GM21528 (cell line): Measurements from ENCODE around the gene PBX2.
"Not testable (repeated sequence)": the region's sequence is repeated elsewhere in the genome, so short reads cannot be mapped to it uniquely, and the experiment has no call there.

Source experiments
- ATAC-seq: cut with Tn5 transposase; IDR thresholded peaks from one replicate; pipeline ENCODE4 v1.9.1; 2021; ENCODE audit warnings: mild to moderate bottlenecking, moderate library complexity; ENCODE audit not compliant: unreplicated experiment, low FRiP score

Gene PBX2

DNA sequence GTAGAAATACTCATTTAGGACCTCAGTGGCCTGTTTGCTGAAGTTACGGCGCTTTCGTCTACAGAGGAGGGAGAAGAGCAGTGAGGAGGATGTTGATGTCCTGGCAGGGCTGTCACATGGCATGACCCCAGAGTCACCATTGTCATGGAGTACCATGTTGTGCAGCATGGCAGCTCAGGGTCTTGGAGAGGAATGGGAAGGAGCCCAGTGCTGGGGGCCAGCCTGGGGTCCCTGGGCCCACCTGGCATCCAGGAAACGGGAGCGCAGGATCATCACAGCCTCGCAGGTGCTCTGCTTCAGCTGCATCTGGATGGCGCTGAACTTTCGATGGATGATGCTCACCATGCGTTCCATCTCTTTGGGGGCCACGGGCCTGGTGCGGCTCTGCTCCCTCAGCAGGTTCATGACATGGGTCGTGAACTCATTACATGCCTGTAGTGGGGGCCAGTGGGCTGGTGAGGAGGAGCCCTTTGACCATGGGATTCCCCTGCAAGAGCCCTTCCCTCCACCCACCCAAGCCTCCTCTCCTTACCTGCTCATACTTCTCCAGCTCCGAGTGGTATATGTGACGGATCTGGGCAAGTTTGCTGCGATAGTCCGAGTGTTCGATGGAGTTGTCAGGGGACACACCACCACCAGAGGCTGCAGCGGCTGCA is 2.1 kb downstream of the PBX2 start:
- not testable (repeated sequence) for ATAC-seq

DNA sequence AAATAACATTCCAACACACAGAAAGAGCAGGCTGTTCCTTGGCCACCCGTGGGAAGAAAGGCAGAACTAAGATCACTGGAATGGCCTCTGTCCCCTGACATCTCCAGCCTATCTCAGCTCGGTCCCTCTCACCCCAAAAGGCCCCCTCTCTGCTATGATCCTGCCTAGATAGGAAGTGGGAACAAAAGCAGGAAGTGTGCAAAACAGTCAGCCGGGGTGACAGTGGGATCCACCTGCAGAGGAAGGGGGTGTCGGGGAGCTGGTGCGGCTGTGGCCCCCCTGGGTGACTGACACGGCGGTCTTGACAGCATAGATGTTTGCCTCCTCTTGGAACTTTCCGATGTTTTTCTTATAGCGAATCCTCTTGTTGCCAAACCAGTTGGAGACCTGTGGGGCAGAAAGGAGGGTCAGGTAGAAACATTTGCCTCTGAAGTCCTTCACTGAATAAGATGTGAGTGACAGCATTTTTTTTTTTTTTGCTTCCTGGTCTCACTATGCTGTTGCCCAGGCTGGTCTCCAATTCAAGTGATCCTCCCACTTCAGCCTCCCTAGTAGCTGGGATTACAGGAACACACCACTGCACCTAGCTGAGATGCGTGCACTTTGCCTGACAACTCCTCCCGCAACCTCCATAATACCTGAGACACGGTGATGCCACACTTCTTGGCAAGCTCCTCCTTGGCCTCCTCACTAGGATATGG is 2.8 kb downstream of the PBX2 start:
- ATAC-seq: no peak

GRCh38 chr6:32186151-32186840 is 3.7 kb downstream of the PBX2 start:
- ATAC-seq: not testable (repeated sequence)

DNA sequence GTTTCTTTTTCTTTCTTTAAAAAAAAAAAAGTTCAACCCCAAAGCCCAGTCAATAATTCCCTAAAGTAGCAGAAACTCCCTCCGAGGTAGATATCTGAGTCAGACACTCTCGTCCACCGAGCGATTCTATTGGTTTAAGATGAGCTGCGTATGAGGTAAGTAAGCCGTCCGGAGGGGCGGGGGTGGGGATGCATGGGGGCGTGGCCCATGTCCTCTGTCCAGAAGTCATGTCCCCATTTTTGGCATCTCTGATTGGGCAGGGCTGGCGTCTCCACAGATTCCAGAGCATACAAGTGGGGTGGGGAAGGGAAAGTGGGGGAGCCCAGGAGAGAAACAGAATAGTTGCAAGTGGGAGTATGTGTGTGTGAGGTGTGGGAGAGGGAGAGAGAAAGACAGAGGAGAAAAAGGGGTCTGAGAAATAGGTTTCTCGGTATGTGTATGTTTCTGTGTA is 4.3 kb downstream of the PBX2 start:
- not testable (repeated sequence) for ATAC-seq

- no peak for ATAC-seq
Measured at GRCh38 chr6:32184084-32184640, 5.8 kb downstream of the PBX2 start, which contains the start of gene AGER. TSS of gene AGER (minus strand) at chr6:32184253. CDS start at chr6:32184222, 31 bp downstream.

- ATAC-seq: no peak
Measured at GRCh38 chr6:32183483-32184083, 6.4 kb downstream of the PBX2 start.

GRCh38 chr6:32183030-32183429 is 7.0 kb downstream of the PBX2 start:
- ATAC-seq: no peak

DNA sequence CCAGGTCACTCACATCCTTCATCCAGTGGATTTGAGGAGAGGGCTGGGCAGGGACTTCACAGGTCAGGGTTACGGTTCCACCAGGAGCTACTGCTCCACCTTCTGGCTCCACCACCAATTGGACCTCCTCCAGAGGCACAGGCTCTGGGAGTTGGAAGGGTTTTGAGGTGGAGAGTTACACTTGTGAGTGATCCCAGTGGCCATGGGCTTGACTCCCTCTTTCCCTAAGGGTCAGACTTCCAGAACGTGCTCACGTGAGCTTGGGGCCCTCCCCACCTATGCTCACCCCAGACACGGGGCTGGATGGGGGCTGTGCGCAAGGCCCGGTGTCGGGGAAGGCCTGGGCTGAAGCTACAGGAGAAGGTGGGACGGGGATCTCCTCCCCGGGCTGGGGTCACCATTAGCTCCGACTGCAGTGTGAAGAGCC is 7.4 kb downstream of the PBX2 start:
- ATAC-seq: no peak

GRCh38 chr6:32181915-32182529 is 8.0 kb downstream of the PBX2 start:
- ATAC-seq: no peak

DNA sequence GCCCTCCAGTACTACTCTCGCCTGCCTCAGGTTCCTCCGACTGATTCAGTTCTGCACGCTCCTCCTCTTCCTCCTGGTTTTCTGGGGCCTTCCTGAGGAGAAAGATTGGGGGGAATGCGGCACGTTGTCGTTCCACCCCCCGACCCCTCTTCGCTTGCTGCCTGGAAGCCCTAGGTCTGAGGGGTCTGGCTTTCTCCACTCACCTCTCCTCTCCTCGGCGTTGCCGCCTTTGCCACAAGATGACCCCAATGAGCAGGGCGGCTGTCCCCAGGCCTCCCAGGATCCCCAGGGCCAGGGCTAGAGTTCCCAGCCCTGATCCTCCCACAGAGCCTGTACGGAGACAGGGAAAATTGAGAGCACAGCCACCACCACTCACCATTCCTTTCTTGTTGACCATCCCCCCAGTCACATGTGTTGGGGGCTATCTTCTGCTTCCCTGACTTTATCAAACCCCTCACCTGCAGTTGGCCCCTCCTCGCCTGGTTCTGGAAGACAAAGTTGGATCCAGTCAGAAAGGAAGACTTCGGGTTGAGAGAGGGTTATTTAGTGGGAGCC is 8.8 kb downstream of the PBX2 start:
- no peak for ATAC-seq

- no peak for ATAC-seq
Measured at GRCh38 chr6:32179766-32180405, 10.1 kb downstream of the PBX2 start.

GRCh38 chr6:32178547-32179440 is 11.2 kb downstream of the PBX2 start:
- ATAC-seq: no peak

DNA sequence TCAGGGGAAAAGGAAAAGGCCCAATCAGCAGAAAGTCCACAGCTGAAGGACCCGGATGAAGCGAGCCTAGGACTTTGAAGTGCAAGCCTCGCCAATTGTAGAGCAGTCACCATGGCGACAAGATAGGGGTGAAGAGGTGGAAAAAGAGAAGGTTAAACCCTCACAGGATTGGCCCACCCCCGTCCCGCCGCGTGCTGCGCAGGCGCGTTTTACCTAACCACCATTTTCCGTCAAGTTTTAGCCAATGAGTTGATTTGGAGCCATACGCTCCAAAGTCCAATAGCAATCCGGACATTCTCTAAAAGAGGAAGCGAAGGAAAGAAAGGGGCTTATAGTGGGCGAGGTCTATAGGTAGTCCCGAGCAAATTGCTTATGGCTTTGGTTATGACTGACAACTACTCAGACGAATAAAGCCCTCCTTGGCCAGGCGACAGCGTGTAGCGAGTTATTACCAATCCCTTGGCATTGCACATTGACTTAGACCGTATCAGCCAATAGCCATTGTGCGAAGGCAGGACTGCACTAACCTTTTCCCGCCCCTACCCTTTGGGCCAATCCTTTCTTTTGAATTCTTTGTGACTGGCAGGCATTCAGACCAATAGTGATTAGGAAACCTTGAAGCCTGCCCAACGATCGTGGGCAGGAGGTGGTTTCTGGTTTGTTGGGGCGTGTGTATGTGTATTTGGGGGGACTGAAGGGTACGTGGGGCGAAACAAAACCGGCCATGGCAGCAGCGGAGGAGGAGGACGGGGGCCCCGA is 12.0 kb downstream of the PBX2 start, which contains the start of gene RNF5:
Gene RNF5, plus strand, starts transcription at position 618 of the 759 bp plus-strand sequence. Its CDS starts 107 bp downstream, at position 725.
- peak; percentile 75 for ATAC-seq

DNA sequence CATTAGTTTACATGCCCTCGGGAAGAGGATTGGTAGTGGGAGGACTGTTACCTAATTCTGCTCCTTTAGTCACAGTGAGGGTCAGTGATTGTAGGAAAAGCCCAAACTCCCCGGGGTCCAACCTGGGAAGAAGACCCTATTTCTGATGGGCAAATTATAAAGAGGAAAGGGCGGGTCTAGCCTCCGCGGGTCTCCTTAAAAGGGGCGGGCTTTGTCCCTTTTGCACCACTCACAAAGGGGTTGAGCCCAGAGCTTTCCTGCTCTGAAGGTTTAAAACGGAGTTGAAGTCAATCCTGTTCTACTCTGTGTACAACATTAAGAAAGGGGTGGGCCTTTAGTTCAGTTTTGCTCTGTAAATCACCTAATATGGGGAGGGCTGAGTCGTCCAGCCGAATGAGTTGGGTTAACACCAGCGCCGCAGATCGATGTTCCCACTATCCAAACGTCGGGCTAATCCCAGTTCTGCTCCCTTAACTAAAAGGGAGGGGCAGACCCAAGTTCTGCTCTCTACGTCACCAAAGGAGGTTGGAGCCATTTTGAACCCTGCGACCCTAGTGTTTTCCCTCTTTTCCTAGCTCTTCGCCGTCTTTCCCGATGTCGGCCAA is 12.7 kb downstream of the PBX2 start:
- peak; percentile 7 for ATAC-seq

DNA sequence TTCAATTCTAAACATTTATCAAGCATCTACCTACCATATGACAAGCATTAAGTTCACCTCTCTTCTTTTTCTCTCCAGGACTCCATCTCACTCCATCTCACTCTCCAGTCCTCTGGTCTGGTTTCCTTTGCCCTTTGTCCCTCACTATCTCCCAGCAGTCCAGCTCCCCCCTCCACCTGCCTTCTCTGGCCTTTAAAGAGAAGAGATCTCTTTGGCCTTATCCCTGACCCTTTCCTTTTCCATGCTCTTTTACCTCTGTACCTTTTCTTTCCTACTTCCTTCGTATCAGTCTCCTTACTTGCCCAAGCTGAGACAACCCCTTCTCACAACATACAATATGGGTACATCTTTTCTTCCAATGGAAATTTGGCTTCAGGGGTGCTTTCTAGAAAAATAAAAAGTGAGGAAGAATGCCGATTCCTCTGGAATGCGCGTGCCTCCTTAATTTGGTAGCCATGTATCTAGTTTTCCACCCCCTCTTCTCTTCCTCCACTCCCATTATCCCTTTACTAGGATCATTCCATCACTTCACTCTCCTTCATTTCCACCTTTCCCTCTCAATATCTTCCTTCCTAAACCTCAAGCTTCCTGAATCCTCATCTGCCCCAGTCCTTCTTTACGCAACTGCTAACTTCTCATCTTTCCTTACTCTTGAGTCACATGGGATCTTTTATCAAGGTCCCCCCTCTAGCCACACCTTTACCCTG is 13.4 kb downstream of the PBX2 start:
- no peak for ATAC-seq

DNA sequence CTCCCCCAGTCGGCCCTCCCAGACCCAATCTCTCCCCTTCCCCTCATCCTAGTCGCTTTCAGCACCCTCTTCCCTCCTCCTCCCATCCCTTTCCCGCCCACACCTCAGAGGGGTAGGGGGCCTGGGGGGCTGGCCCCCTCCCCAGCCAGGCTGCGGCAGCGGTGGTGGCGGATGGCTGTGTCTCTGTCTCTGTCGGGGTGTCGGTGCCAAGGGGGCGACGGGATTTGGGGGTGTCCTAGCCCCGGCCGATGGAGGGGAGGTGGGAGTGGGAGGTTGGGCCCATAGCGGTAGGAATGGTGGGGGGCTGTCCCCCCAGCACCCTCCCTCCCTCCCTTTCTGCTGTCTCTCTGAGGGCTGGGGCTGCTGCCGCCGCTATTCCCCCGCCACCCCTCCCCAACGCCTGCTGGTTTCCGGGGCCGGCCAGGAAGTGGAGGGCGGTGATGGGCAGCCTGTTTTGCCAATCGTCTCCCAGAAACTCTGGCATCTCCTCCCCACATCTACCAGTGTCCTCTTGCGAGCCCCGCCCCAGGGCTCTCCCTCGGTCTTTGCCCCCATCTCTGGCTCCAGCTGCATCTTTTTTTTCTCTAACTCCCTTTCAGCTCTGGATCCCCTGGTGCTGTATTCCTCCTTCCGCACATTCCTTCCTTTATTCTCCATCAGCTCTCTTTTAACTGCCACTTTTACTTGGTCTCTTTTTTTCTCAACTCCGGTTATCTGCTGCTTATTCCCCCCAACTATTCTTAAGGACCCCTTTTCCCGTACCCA is 14.1 kb downstream of the PBX2 start, which contains the start of gene AGPAT1:
Gene AGPAT1, minus strand, starts transcription at position 374 of the 765 bp plus-strand sequence. CDS start 4,588 bp downstream, outside the sequence.
- peak; percentile 46 for ATAC-seq
